GM21717 (cell line): ENCODE results near the gene TRAF3.

Experiments
- ATAC-seq: cut with Tn5 transposase; IDR thresholded peaks from one replicate; pipeline ENCODE4 v1.9.1; 2021; ENCODE audit warnings: mild to moderate bottlenecking, moderate library complexity; ENCODE audit not compliant: unreplicated experiment

TRAF3 gene

GRCh38 chr14:102931580-102932285 lies 154.5 kb downstream of the TRAF3 start:
- no peak for ATAC-seq

GRCh38 chr14:102932484-102933248 lies 155.4 kb downstream of the TRAF3 start:
- no peak for ATAC-seq

- no peak for ATAC-seq
Measured at GRCh38 chr14:102933618-102934231, 156.5 kb downstream of the TRAF3 start.

- ATAC-seq, result no peak
Measured at GRCh38 chr14:102935756-102936155, 158.5 kb downstream of the TRAF3 start.

- no peak for ATAC-seq
Measured at GRCh38 chr14:102937331-102938175, 160.3 kb downstream of the TRAF3 start.

- no peak for ATAC-seq
Measured at GRCh38 chr14:102938191-102938590, 160.9 kb downstream of the TRAF3 start.

DNA sequence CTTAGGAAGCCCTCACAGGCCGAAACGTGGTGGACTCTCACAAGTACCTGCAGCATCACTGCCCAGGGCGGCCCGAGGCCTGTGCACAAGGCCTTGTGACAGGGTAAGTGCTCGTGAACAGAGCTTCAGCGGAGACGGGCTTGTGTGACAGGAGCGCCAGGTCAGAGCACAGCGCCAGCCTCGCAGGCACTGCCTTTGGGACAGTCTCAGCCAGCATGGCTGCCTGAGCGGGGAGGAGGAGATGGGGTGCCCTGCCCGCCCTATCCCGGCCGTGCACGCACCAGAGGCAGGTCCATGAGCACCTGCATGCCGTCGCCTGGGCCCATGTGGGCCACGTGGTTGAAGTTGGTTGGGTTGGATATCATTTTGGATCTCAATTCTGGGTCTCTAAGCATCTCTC lies 162.1 kb downstream of the TRAF3 start:
- ATAC-seq, result no peak

GRCh38 chr14:102939820-102940561 lies 162.7 kb downstream of the TRAF3 start:
- ATAC-seq, result no peak

GRCh38 chr14:102940729-102941362 lies 163.6 kb downstream of the TRAF3 start:
- ATAC-seq, result no peak

- no peak for ATAC-seq
Measured at GRCh38 chr14:102941419-102942011, 164.3 kb downstream of the TRAF3 start.

- ATAC-seq, result no peak
Measured at GRCh38 chr14:102942069-102942468, 164.8 kb downstream of the TRAF3 start.

DNA sequence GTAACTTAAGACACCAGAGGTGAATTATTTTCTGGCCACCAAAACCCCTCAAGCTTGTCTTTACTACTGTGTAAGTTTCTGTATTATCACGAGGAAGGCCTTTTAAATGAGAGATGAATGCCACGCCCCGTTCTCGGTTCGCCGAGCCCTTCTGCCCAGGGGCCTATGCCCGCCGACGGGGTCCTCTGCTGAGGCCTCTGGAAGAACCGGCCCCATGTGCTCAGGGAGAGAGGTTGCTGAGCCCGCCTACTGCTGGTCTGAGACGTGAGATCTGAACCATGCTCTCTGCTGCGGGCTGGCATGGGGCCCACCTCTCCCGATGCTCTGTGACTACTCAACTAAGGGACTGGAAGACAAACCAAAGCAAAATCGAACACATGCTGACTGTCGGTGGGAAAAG lies 166.2 kb downstream of the TRAF3 start:
- ATAC-seq, result no peak

- no peak for ATAC-seq
Measured at GRCh38 chr14:102943979-102944378, 166.7 kb downstream of the TRAF3 start.

DNA sequence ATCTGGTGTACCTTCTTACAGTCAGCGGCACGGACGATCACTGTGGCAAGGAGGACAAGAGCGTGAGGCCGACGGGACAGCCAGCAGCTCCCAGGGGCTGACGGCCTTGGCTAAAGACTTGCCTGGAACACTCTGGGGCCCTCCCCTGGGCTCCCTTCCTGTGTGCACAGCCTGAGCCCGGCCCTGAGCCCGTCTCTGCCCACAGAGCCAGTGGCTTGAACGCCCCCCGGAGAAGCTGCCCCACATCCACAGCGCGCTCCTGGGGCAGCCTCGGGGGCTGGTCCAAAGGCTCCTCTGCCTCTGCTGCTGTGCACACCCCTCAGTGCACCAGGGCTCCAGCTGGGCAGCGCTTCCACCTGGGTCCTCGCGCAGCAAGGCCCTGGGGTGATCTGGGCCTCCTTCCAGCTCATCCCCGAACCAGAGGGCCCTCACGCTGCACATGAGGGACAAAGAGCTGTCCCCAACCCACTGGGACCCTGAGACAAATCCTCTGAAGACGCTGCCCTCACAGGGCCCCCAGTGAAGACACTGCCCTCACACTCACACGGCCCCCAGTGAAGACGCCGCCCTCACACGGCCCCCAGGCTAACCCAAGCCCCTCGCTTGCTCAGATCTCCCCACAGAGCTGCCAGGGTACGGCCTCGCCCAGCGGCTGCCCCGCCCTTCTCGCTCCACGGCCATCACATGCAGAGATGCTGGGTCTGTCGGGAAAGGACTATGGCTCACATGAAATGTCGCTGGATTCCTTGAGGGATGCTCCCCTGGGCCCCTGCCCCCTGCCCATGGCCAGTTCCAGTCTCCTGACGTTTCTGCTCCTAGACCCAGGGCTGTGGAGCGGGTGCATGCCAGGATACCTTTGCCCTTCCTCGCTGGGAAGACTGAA lies 167.4 kb downstream of the TRAF3 start:
- ATAC-seq, result no peak

DNA sequence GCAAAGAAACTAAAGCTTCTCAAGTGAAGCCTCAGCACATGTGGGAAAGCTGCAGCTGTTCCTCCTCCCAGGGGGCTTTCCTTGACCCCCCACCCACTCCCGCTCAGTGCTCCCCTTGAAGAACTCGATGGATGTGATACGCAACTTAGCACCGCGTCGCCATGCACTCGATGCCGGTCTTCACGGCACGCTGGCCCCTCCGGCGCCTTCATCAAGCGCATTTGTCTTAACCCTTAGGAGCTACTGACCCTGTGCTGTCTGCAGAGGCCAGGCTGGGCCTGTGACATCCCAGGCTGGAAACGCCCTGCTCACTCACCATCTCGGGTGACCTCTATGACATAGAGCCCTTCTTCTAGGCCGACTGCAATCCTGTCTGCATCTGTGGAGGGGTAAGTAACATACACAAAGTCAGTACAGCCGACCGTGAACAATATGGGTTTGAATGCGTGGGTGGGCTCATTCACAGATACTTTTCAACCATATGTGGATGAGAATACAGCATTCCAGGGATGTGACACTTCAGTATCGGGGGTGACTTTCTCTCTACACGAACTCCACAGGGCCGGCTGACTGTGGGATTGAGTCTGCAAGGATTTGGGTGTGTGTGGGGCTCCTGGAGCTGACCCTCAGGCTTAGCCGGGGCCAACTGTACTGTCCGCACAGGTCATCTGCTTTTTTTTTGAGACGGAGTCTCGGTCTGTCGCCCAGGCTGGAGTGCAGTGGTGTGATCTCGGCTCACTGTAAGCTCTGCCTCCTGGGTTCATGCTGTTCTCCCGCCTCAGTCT lies 168.3 kb downstream of the TRAF3 start:
- no peak for ATAC-seq

GRCh38 chr14:102947321-102948103 lies 170.3 kb downstream of the TRAF3 start:
- no peak for ATAC-seq

- no peak for ATAC-seq
Measured at GRCh38 chr14:102948698-102949061, 171.4 kb downstream of the TRAF3 start.
